SK-N-SH treated with all-trans-retinoic acid at 6 μM for 48 hours (cell line): ENCODE measurements around the gene ACBD6.

ENCODE experiments used
- ARNTL ChIP-seq: fragments of 450-650 bp; formaldehyde crosslinking; IDR thresholded peaks from 2 replicates; pipeline ENCODE4 v1.5.0; 2020; ENCODE audit warnings: low read depth, mild to moderate bottlenecking, moderate library complexity, borderline replicate concordance
- CSDC2 ChIP-seq: fragments of 250-450 bp; sonication (Bioruptor Pico); IDR thresholded peaks from 2 replicates; pipeline ENCODE4 v1.5.0; 2020; ENCODE audit warnings: mild to moderate bottlenecking, moderate library complexity
- GLIS3 ChIP-seq: fragments of 250-450 bp; sonication (Bioruptor Pico); IDR thresholded peaks from 2 replicates; pipeline ENCODE4 v1.5.0; 2020; ENCODE audit warnings: mild to moderate bottlenecking, moderate library complexity
- OSR1 ChIP-seq: fragments of 250-450 bp; sonication (Bioruptor Pico); IDR thresholded peaks from 2 replicates; pipeline ENCODE4 v1.8.0; 2022; ENCODE audit warnings: moderate library complexity, mild to moderate bottlenecking, inconsistent platforms
- PPARA ChIP-seq: fragments of 250-450 bp; sonication (Bioruptor Pico); IDR thresholded peaks from 2 replicates; pipeline ENCODE4 v1.5.0; 2020; ENCODE audit warnings: mild to moderate bottlenecking, borderline replicate concordance
- SNAI2 ChIP-seq: fragments of 250-450 bp; sonication (Bioruptor Pico); IDR thresholded peaks from 2 replicates; pipeline ENCODE4 v1.5.0; 2020; ENCODE audit warnings: mild to moderate bottlenecking, moderate library complexity
- TCF4 ChIP-seq: fragments of 250-450 bp; sonication (Bioruptor Pico); IDR thresholded peaks from 2 replicates; pipeline ENCODE4 v1.8.0; 2021; ENCODE audit warnings: mild to moderate bottlenecking, moderate library complexity, borderline replicate concordance
- ZC3H10 ChIP-seq: fragments of 250-450 bp; sonication (Bioruptor Pico); IDR thresholded peaks from 2 replicates; pipeline ENCODE4 v1.5.1; 2021; ENCODE audit warnings: mild to moderate bottlenecking, moderate library complexity
- ZNF70 ChIP-seq: fragments of 450-650 bp; formaldehyde crosslinking; IDR thresholded peaks from 2 replicates; pipeline ENCODE4 v1.5.0; 2020; ENCODE audit warnings: mild to moderate bottlenecking, moderate library complexity
- TF ChIP-seq, protein P1 (sequence below): fragments of 250-450 bp; sonication (Bioruptor Pico); IDR thresholded peaks from 2 replicates; pipeline ENCODE4 v1.5.0; 2020; ENCODE audit warnings: mild to moderate bottlenecking, moderate library complexity

DNA sequence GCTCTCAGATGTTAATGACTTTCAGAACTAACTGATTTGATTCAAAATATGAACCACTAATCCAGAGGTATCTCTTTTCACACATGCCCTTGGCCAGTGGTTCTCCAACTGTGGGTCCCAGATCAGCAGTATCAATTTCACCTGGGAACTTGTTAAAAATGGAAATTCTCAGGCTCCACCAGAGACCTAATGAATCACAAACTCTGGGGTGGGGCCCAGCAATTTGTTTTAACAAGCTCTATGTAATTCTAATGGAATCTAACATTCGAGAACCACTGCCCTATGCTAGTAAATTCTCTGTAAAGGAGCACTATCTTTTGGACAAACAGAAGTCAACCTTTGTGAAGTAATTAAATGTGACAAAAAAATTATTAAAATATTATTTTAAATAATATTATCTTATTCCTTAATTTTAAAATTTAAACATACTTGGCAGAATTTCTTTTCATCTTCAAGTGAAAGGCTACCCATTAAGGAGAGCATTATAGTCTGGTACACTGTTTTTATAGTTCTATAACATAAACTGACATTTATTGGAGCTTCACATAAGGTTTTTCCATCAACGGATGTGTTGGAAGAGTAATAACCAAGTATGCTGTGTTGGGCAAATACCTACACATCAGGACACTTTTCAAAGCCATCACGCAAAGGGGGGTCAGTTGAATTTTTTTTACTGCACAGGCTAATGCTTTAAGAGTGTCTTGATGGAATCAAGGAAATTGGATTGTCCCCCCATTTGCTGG, 141.9 kb downstream of the ACBD6 start:
- no peak for TF ChIP-seq GLIS3 (CRISPR knock-in tag)
- TF ChIP-seq, protein P1, sequence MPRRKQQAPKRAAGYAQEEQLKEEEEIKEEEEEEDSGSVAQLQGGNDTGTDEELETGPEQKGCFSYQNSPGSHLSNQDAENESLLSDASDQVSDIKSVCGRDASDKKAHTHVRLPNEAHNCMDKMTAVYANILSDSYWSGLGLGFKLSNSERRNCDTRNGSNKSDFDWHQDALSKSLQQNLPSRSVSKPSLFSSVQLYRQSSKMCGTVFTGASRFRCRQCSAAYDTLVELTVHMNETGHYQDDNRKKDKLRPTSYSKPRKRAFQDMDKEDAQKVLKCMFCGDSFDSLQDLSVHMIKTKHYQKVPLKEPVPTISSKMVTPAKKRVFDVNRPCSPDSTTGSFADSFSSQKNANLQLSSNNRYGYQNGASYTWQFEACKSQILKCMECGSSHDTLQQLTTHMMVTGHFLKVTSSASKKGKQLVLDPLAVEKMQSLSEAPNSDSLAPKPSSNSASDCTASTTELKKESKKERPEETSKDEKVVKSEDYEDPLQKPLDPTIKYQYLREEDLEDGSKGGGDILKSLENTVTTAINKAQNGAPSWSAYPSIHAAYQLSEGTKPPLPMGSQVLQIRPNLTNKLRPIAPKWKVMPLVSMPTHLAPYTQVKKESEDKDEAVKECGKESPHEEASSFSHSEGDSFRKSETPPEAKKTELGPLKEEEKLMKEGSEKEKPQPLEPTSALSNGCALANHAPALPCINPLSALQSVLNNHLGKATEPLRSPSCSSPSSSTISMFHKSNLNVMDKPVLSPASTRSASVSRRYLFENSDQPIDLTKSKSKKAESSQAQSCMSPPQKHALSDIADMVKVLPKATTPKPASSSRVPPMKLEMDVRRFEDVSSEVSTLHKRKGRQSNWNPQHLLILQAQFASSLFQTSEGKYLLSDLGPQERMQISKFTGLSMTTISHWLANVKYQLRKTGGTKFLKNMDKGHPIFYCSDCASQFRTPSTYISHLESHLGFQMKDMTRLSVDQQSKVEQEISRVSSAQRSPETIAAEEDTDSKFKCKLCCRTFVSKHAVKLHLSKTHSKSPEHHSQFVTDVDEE (CRISPR knock-in tag), result no peak
- TF ChIP-seq SNAI2 (CRISPR knock-in tag), result no peak
- TF ChIP-seq CSDC2, result no peak
- no peak for TF ChIP-seq ARNTL (CRISPR knock-in tag)
- TF ChIP-seq ZNF70 (CRISPR knock-in tag), result no peak
- no peak for TF ChIP-seq TCF4 (CRISPR knock-in tag)
- TF ChIP-seq OSR1 (CRISPR knock-in tag), result no peak
- TF ChIP-seq PPARA (CRISPR knock-in tag), result no peak
- TF ChIP-seq ZC3H10 (CRISPR knock-in tag), result no peak
